Measurements from ENCODE around the gene CCDC127.
"Not testable (repeated sequence)": the region's sequence is repeated elsewhere in the genome, so short reads cannot be mapped to it uniquely, and the experiment has no call there.

CCDC127 gene

DNA sequence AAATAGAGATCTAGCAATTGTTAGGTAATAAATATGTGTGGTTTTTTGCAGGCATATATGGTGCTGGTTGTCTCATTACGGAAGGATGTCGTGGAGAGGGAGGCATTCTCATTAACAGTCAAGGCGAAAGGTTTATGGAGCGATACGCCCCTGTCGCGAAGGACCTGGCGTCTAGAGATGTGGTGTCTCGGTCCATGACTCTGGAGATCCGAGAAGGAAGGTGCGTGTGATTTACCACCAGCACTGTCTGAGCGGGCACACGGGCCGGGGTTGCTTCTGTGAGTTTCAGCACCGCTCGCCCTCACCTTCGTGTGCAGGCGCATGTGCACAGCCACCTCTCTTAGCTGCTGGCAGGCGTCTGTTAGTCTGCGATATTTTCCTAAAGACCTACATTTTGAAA lies 15.5 kb upstream of the CCDC127 start:
- DNase-seq = not testable (repeated sequence)

DNA sequence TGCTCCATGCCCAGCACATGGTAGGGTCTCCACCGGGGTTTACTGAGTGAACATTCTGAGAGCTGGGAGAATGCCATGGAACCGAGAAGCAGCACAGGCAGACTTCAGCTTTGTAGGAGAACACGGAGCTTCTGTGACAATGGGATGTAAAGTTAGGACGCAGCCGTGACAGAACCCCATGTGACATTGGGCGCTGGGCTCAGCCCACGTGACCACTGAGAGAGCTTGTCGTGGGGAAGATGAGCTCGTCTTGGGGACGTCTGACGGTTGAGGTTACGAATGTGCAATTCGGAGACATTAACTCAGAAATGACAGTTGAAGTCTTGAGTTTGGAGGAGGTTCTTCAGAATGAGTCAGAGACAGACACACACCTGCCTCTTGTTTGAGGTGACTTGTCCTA lies 13.7 kb upstream of the CCDC127 start:
- DNase-seq = no peak

DNA sequence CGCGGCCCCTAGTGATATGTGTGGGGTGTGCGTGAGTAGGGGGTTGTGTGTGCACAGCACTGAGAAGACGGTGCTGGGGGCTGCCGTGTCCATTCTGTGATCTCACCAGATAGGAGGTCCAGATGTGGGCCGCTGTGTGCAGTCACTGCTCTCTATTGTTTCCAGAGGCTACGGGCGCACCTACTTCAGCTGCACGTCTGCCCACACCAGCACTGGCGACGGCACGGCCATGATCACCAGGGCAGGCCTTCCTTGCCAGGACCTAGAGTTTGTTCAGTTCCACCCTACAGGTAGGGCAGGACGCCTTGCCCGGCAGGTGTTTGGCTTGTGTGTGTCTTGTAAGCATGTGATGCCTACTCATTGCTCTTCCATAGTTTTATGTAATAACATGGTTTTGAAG lies 12.8 kb upstream of the CCDC127 start:
- no peak for DNase-seq

DNA sequence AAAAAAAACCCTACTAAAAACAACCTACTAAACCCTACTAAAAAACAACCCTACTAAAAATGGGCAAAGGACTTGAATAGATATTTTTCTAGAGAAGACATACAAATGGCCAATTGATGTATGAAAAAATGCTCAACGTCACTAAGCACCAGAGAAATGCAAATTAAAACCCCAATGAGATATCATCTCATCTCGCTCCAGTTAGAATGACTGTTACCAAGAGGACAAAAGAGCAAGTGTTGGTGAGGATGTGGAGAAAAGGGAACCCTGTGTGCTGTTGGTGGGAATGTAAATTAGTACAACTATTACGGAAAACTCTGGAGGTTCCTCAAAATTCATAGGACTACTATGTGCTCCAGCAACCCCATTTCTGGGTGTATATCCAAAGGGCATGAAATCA lies 10.9 kb upstream of the CCDC127 start:
- peak; percentile 84 for DNase-seq

DNA sequence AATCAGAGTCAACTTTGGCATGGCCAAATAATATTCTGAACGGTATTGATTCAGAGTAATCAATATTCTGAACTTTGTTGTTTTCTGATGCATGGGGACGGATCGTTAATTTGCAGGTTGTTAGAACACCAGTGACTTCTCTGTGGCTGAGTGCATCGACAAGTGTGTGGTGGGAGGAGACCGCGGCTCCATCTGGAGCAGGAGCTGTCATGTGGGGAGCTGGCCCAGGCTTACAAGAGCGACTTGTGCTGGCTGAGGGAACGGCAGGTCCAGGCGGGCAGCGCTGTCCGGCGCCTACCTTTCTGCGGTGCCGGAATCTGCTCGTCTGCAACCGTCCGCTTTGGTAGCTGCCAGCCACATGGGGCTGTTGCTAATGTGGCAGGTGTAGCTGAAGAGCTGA lies 9.4 kb upstream of the CCDC127 start:
- not testable (repeated sequence) for DNase-seq

DNA sequence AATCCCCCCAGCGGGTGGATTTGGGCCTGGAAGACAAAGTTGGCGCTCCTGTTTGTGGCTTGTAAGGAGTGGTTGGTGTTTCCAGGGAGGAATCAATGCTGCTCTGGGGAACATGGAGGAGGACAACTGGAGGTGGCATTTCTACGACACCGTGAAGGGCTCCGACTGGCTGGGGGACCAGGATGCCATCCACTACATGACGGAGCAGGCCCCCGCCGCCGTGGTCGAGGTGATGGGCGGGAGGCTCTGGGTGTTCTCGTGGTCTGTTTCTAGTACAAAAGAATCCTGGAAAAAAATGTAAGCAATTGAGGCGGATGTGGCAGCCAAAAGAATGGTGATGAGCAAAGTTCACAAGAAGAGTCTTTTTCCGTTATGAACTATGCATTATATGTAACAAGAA lies 7.4 kb upstream of the CCDC127 start:
- no peak for DNase-seq

DNA sequence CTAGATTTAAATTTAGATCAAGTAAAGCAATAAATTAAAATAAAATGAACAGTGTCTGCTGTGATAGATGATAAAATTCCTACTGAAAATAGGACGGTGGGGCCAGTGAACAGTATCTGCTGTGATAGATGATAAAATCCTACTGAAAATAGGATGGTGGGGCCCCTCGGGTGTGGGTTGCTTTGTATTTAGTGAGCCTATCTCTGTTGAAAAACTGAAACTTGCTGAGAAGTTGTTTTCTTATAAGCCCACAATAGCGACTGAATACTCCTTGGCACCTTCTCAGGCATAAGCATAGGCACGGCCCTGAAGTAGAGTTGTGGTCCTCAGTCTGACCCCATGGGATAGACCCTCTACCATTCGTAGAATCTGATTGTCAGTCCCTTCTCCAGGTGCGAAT lies 5.8 kb upstream of the CCDC127 start:
- no peak for DNase-seq

DNA sequence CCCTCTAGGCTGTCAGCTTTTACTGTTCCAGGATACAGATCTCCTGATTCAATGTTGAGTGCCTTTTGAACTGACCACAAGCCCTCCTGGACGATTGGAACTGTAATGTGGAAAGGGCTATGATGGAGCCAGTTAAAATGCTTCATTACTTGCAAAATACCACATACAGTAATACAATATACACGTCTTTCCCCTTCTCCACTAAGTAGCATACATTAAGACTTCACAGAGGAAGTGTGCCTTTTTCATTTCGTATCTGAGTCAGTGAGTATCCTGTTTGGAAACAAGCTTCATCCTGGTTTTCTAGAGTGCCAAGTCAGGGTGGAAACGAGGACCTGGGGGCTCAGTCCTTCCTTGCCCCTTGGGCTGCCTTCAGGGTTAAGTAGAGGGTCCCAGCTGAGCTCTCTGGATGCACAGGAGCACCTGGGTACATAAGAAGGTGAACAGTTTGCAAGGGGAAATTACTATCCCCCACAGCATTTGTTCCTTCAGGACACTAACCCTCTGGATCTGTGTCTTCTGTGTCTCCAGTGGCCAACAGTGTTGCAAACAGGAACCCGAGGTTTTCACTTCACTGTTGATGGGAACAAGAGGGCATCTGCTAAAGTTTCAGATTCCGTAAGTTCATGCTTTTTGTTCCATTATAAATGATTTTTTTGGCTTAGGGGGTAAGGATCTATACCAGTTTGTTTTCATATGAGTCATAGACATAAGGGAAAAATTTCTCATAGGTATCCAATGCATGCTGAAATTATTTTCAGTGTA lies 5.2 kb upstream of the CCDC127 start:
- not testable (repeated sequence) for DNase-seq

DNA sequence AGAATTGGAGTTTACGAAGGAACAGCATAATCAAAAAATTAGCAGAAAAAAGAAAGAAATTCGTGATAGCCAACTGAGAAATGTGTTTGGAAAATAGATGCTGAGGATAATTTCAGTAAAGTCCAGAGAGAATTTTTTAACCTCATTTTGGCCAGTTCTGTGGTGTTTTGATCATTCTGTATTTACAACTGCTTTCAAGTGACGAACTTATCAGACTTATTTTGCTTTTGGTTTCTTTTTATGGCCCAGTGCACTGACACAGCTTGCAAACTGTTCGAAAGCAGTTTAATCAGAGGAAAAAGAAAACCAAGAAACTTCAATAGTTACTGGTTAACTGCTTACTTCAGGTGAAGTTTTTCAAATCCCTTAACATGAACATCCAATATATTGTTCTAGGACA lies 2.0 kb upstream of the CCDC127 start:
- no peak for DNase-seq

DNA sequence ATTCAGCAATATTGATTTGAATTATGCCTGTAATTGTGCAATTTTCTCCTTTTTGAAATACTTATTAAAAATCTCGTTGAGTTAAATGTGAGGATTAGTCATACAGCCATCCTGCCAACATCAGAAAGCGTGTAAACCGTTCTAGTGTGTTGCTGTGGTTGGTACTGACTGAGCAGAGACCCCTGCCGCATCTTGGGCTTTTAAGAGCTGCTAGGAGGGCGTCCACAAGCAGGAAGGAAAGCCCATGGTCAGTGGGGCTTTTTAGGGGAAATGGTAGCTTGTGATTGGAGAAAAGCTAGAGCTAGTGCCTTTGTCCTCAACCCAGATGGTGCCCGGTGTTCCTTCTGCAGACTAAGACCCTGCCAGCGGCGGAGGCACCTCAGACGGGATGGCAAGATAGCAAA lies 1.5 kb upstream of the CCDC127 start:
- no peak for DNase-seq

DNA sequence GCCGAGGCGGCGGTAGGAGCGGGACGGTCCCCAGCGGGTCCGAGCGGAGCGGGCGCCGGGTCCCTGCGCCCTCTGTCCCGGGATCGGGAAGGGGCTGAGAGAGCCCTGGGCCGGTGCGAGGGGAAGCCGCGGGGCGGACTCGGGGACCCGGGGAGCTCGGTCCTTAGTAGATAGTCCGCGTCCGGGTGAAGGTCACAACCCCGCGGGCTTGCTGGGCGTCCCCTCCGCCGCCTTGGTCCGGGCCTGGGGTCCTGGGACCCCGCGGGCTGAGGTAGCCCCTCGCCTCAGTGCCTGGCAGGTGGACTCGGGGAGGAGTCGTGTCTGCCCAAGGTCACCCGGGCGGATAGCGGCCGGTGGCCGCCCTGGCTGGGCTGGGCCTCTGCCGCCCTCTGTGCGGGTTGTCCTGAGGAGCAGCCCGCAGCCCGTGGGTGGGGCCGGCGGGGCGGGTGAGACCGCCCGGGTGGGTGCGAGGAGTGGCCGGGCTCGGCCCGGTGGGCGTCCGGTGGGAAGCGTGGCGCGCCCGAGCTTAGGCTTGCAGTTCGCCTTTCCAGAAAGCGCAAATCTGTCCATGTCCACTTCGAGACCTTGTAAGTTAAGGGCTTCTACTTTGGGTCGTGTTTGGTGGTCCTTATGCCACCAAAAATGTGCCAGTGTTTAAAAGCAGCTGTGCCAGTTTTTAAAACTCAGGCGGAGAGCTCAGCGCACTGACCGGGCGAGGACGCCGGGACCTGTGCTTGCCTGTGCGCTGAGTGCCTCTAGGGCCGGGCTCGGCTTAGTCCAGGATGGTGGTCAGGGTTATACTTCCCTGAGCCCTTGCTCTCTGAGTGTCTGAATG lies 721 bp upstream of the CCDC127 start:
- DNase-seq = no peak

DNA sequence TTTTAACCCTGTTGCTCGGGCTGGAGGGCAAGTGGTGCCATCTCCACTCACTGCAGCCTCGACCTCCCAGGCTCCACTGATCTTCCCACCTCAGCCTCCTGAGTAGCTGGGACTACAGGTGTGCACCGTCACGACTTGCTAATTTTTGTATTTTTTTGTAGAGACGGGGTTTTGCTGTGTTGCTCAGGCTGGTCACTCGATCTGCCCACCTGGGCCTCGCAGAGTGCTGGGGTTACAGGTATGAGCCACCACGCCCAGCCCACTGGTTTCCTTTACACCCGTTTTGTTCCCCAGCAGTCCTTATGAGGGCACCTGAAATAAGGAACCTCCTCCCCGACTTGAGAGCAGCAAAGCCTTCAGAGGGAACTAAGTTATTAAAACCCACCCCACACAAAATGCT lies 1.9 kb downstream of the CCDC127 start:
- not testable (repeated sequence) for DNase-seq

DNA sequence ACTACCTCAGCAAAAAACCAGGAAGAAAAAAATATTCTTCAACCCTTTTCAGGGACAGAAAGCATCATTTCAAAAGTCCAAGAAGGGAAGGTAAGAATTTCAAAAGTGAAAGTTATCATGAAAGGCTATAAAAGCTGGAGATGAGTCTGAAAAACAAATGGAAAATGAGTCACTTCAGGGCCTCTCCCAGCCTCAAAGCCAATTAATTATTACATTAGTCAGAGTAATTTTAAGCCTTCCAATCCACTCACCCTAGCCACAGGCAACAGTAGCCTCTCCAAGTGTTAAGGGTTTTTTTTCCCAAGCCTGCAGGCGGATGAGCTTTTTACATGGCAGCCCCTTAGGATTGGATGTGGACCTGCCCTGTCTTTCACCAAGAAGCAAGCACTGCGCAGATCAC lies 2.7 kb downstream of the CCDC127 start:
- not testable (repeated sequence) for DNase-seq

DNA sequence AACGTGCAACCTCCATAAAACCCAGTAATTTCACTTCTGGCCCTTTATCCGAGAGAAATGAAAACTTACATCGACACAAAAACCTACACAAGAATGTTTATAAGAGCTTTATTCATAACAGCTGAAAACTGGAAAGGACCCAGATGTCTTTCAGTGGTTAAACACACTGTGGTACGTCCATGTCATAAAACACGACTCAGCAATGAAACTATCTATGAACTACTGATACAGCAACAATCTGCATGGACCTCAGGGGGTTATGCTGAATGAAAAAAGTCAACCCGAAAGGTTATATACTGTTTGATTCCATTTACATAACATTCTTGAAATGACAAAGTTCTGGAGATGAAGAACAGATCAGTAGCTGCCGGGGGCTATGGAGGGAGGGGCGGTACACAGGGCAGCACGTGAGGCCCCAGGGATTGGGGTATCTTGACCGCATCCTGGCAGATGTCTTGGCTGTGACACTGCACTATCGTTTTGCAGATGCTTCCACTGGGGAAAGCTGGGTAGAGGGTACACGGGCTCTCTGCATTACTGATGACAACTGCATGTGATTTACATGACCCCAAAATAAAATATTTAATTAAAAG lies 4.1 kb downstream of the CCDC127 start:
- DNase-seq = no peak

DNA sequence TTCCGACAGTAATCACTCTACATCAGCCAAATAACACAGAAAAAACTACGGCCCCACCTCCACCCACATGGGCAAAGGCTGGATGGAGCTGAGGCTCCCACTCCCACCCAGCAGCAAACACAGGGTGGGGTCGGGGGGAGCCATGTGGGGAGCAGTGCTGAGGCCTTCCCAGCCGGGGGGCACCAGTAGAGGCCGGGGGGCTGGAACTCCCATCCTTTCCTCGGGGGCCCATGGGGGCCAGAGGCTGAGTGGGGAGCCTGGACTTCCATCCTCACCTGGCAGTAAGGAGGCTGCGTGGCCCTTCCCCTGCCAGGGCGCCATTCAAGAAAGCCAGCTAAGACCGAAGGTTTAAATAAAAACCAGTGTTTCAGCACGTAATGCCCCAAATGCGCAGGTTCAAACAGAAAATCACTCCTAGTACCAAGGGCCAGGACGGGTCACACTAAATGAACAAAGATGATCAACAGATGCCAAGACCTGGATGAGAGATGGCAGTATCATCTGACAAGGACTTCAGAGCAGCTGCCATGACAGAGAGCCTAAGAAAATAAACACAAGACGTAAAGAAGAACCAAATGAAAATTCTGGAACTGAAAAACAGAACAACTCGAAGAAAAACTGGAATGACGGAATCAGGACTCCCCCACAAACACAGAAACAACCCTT lies 9.4 kb downstream of the CCDC127 start:
- no peak for DNase-seq

DNA sequence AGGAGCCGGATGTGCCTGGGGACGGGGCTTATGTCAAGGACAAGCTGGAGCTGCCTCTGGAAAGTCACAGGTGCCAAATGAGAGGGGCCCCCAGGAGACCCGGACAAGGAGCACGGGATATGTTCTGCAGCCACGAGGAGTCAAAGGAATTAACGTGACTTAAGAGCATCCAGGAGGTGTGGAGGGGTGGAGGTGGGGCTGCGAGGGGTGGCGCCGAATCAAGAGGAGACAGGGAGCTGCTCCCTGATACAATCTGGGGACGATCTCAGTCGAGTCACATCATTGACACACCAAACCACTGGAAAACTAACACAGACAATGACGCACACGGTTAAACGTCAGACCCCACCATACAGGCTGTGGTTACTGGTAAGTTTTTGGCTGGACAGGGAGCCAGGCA lies 10.4 kb downstream of the CCDC127 start:
- DNase-seq = no peak

DNA sequence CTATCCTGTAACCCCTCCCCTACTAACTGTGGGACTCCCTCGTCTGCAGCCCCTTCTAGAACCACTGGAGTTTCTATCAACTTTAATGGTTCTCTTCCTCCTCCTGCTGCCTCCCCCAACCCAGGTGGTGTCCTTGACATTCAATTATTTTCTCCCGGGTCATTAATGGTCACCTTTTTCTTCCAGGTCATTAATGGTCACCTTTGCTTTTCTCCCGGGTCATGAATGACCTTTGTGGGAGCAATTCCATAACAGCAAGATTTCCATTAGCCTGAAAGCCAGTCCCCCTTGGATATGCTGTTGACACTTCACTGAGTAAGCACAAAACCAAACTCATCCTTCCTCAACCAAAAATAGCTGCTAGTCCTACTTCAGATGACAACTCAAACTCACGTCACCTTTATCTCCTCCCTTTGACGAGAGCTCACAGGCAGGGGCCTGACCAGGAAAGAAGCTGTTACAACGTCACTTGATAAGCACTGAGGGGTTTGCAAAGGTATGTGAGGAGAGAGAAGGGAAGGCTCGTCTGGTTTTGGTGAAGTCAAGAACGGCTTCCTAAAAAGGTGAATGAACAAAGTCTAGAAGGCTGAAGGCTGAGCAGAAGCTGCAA lies 10.9 kb downstream of the CCDC127 start:
- no peak for DNase-seq

DNA sequence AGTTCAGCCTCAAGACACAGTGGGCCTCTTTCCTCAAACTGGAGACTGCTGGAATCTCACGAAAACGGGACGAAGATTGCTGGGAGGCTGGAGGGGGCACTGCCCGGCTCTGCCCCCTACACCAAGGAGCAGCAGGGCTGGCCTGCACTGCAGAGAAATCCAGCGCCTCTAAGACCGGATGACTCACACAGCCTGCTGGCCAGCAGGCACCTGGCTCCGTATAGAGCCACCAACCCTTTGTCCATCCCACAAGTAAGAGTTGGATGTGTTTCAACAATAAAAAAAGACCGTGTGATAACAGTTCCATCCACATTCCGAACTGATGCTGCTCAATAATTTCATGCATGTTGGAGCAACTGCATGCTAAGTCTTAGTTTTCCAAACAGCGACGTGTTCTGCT lies 11.5 kb downstream of the CCDC127 start:
- no peak for DNase-seq

DNA sequence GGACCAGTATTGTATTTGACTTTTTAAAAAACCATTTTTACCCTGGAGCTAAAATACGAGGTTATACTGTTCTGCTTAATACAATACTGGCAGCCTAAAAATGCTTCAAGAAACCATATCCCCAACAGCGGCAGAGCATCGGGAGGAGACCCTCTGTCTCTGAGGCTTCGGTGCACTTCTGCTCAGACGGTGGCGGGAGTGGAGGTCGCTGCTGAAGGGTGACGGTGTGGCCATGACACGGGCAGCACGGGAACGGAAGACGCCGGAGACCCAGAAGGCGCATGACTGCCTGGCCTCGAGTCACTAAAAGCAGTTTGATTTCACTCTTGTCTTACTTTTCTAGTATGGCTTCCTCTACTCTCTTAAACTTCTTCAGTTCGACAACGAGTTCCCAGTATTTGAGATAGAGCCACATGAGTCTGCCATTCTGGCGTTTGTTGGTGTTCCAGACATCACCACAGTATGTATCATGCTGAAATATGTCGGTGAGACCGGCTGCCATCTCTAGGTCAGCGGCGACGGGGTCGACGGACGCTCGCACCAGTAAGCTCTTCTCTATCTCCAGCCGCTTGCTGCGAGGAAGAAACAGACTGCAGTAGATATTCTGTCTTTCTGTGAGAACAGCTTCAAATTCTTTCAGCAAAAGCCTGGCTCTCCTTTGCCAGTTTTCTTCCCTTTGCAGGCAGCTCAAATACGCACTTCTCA lies 12.8 kb downstream of the CCDC127 start:
- DNase-seq = no peak

DNA sequence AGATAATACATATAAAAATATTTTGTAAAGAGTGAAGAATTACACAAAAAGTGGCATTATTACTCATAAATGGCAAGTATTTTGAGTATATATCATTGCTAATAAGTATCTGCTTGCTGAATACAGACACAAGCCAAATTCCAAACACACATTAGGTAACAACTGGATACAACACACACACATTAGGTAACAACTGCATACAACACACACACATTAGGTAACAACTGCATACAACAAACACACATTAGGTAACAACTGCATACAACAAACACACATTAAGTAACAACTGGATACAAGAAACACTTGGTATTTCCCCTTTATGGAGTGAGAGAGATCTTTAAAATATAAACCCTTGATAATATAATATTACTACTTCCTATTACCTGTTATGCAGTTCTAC lies 13.5 kb downstream of the CCDC127 start:
- DNase-seq = no peak

DNA sequence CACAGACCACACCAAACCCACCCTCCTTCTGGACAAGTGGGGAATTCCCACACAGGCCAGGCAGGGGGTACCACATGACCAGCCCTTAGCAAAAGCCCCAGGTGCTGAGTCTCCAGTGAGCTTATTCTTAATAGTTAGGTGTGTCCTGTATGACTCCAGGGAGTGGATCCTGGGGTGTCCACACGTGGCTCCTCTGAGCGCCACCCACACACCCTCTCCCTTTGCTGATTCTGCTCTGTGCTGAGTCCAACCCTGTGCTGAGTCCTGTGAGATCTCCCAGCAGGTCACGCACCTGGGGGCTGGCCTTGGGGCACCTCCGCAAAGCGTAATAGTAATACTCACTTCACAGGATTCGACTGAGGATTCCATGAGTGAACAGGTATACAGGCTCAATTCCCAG lies 14.0 kb downstream of the CCDC127 start:
- DNase-seq = no peak

DNA sequence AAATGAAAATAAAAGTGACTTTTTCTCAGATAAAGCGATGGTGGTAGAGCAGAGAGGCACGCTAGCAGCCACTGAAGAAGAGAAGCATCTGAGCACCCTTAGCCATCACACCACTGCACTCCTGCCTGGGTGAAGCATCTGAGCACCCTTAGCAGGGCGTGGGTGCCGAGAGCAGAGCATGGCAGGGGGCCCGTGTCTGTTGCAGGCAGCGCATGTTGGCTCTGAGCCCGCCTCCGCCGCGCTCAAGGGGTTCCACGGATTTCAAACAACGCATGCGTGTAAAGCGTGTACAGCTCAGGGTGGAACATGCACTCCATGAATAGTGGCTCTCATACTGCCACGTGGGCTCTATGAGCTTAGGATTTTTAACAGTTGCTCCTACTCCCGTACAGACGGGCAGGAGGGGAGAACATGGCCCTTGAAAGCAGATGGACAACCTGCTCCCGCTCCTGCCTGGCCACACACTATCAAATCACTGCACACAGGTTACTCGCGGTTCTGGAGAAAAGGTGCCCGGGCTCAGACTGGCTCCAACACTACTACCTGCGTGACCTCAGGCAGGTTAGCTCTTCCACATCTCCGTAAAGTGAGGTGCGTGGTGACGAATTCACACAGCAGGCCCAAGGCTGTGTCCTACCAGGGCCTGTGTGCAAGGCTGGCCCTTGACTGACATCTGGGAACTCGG lies 14.6 kb downstream of the CCDC127 start:
- no peak for DNase-seq
